Kidney epithelial cell (primary cell): ENCODE measurements around the gene SLC25A53. TPM values are rescaled to one million over a fixed set of nuclear protein-coding genes. Genes with fewer than 3 reads are reported as not detected.

Experiments
- DNase-seq: peaks from one replicate; pipeline ENCODE4 v3.0.0-alpha.2; 2010; ENCODE audit warnings: low read depth
- H3K27me3 ChIP-seq: 2 replicates; pipeline ENCODE4 v1.6.0; 2011; ENCODE audit warnings: low read length; ENCODE audit not compliant: control insufficient read depth, insufficient read depth
- H3K36me3 ChIP-seq: 2 replicates; pipeline ENCODE4 v1.5.1; 2011; ENCODE audit warnings: low read length; ENCODE audit not compliant: control insufficient read depth, insufficient read depth
- H3K4me3 ChIP-seq: 2 replicates; pipeline ENCODE4 v1.5.1; 2011; ENCODE audit warnings: low read depth, mild to moderate bottlenecking, control low read depth, low read length
- CTCF ChIP-seq: IDR thresholded peaks from 2 replicates; pipeline ENCODE4 v1.5.1; 2011; ENCODE audit warnings: mild to moderate bottlenecking, moderate library complexity, low read length, control low read depth, inconsistent platforms; ENCODE audit not compliant: insufficient read depth, poor library complexity, severe bottlenecking
- total RNA-seq: library from RNA; depleted of rRNA; stranded (reverse); fragments of >200 nt; gene quantifications from 2 replicates; pipeline ENCODE4 v1.2.3, GENCODE V29; 2015

SLC25A53 gene
- 3.4 and 7.7 TPM in 2 replicates for total RNA-seq

GRCh38 chrX:104156630-104157529 lies at the start of gene SLC25A53:
Gene SLC25A53 (minus strand): TSS chrX:104157009. CDS start chrX:104105257, 51,752 bp downstream.
- Histone ChIP-seq H3K27me3 (no peaks in the 10 kb centered on the region), H3K36me3 (no peaks in the 10 kb centered on the region), H3K4me3 (peak within 1 kb of the TSS; percentile 50)
- TF ChIP-seq CTCF: no peak
- DNase-seq: peak; percentile 29

GRCh38 chrX:104205548-104205947 lies 48.7 kb upstream of the SLC25A53 start:
- DNase-seq: no peak
- Histone ChIP-seq H3K27me3 (no peaks in the 10 kb centered on the region), H3K36me3 (no peaks in the 10 kb centered on the region), H3K4me3 (no peak overlapping the region)
- TF ChIP-seq CTCF: no peak

GRCh38 chrX:104195489-104196084 lies 38.8 kb upstream of the SLC25A53 start:
- Histone ChIP-seq H3K4me3 (no peak overlapping the region), H3K27me3 (no peaks in the 10 kb centered on the region), H3K36me3 (no peaks in the 10 kb centered on the region)
- peak; percentile 86 for TF ChIP-seq CTCF
- DNase-seq: no peak

GRCh38 chrX:104195013-104195412 lies 38.2 kb upstream of the SLC25A53 start:
- no peak for TF ChIP-seq CTCF
- H3K36me3 ChIP-seq: no peaks in the 10 kb centered on the region
- no peak for DNase-seq
- H3K4me3 ChIP-seq: no peak overlapping the region
- H3K27me3 ChIP-seq: no peaks in the 10 kb centered on the region

GRCh38 chrX:104193485-104193884 lies 36.7 kb upstream of the SLC25A53 start:
- no peak for TF ChIP-seq CTCF
- Histone ChIP-seq H3K4me3 (no peak overlapping the region), H3K27me3 (no peaks in the 10 kb centered on the region), H3K36me3 (no peaks in the 10 kb centered on the region)
- DNase-seq: no peak
